Raji (cell line): Measurements from ENCODE around the gene RAB34.

ENCODE experiments used
- POLR2A ChIP-seq: IDR thresholded peaks from 2 replicates; pipeline ENCODE4 v1.6.1; 2011; ENCODE audit warnings: low read depth, low read length, control low read depth; ENCODE audit not compliant: insufficient read depth

RAB34 gene

GRCh38 chr17:28712032-28712704 is 5.5 kb downstream of the RAB34 start:
- TF ChIP-seq POLR2A = no peak; the same call in 1 of the 2 replicates

DNA sequence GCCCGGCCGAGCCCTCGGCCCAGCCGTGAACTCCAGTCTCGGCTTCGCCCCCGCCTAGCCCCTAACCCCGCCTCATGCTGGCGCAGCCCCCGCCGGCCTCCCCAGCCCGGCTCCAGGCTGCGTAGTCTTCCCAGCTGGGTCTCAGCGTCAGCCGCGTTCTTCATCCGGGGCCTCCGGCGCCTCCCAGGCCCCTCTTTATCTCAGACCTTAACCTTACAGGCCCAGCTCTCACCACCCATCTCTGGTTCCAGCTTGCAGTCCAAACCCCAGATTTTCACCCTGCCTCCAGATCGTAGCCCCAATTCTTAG is 6.0 kb downstream of the RAB34 start, which contains the start of gene PROCA1:
TSS of gene PROCA1 (minus strand) at position 166 of the 309 bp plus-strand sequence. CDS start 228 bp downstream, outside the sequence.
- no peak for TF ChIP-seq POLR2A

DNA sequence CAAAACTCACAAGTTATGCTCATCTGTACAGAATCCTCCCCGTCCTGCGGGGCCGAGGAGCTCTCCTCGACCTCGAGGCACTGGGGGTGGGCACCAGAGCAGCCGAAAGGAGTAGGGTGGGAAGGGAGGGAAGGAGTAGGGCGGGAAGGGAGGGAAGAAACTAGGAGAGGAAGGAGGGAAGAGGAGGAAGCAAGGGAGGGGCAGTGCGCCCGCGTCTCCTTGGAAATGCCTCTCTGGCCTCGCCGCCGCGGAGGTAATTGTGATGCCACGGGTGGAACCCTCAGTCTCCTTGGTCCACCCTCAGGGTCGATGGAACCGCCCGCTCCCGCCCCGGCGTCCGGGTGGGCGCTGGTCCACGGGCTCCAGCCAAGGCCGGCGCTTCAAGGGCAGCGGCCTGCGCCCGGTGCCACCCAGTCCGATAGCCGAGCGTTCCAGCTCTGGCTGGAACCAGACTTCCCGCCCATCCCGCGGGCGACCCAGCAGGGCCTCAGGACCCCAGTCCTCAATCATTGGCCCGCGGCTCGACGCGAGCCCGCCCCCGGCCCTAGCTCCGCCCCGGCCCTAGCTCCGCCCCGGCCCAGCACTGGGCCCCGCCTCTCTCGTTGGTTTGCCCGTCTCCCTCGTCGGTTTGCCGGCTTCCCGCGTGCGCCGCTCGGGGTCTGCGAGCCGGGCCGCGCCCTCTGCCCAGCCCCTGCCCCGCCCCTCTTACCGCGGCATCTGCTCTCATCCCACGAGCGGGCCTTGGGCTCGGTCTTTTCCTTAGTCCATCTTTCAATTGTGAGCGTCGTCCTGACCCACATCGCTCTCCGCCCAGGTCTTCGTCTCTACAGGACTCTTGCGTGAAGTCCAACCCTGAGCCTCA is 6.6 kb downstream of the RAB34 start:
- peak; percentile 87 for TF ChIP-seq POLR2A

GRCh38 chr17:28707339-28707720 is 10.3 kb downstream of the RAB34 start:
- TF ChIP-seq POLR2A = no peak

DNA sequence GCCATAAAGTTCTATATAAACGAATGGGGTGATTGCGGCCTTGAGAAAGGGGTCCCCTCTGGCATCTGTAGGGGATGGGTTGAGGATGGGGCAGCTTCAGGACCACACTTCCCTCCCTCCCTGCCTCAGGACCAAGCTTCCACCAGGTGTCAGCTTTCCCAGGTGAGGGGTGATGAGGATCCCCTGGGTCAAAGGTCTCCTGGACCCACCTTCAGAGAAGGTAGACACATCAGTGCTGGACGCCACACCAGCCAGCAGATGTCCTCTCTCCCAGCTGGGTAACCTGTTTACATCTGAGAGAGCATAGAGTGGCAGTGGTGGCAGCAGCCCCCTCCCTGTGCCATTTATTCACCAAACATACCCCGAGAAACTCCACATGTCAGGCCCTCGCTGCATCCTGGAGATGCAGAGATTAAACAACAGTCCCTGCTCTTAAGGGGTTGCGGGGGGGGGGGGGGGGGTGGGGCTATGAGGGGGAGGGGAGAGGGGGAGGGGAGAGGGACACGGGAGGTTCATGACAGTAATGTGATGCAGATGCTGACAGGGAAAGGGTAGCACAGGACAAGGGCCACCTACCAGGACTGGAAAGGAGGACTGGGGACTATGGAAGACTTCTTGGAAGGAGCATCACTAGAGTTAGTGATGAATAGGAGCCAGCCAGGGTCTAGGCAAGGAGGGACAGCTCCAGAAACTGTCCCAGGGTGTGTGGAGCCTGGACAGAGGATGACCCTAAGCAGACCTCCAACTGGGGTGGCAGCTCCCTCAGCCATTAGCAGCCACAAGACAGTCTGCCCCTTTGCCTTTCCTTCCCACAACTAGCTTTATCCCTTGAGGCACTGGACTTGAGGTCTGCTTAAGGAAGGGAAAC is 11.0 kb downstream of the RAB34 start:
- TF ChIP-seq POLR2A = no peak

DNA sequence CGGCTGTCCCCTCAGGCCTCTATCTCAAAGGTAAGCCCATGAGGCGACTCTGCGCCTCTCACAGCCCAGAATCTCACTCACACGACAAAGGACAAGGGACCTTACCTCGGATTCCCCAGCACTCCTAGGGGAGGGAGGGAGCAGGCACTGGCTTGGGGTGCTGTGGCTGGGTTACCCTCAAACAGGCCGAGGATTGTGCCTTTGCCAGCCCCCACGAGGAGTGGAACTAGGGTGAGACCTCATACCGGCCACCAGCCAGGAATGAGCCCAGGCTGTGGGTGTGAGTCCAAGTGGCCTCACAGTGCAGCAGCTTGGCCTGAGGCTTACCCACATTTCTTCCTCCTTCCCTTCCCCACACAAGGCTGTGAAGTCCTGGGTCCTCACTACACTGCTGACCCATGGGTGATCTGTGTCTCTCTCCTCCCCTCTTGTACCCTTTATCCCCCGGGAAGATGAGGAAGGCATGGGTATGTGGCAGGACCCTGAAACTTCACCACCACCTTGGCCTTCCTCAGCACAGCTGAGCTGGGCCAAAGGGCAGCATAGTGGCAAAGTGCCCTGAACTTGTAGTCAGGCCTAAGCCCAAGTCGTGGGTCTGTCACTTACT is 11.8 kb downstream of the RAB34 start:
- no peak for TF ChIP-seq POLR2A

DNA sequence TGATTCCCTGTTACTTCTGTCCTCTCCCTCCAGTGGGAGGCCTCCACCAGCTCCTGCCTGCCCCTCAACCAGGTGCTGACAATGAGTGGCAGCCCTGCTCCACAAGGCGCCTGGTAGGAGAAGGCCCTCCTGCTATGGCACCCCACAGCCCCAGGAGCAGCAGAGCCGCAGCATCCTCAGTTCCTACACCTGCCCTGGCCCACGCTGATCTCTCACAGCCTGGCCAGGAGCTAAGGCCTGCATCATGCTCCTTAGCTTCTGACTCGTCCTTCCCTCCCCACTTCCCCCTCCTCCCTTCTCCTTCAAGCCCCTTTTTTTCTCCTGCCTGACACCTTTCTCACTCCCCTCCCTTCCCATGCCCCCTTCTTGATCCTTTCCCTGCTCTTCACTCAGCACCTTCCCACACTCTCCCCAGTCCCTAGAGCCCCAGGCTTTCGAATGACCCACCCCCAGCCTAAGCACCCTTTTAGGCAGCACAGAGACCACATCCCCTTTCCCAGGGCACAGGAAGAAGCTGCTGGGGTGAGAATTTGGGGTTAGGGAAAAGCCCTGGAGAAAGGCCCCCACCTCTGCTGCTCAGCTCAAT is 12.5 kb downstream of the RAB34 start:
- no peak for TF ChIP-seq POLR2A

GRCh38 chr17:28704219-28704858 is 13.3 kb downstream of the RAB34 start:
- no peak for TF ChIP-seq POLR2A

GRCh38 chr17:28703552-28704218 is 14.0 kb downstream of the RAB34 start:
- TF ChIP-seq POLR2A = no peak

- no peak for TF ChIP-seq POLR2A
Measured at GRCh38 chr17:28702752-28703150, 14.9 kb downstream of the RAB34 start.

- no peak for TF ChIP-seq POLR2A
Measured at GRCh38 chr17:28702026-28702751, 15.5 kb downstream of the RAB34 start.

- TF ChIP-seq POLR2A = no peak
Measured at GRCh38 chr17:28700830-28701492, 16.7 kb downstream of the RAB34 start.
